H9 (cell line): ENCODE data around the gene GPR146. TPM values are rescaled to one million over a fixed set of nuclear protein-coding genes. Genes with fewer than 3 reads are reported as not detected.

Experiments used
- DNase-seq: peaks from one replicate; pipeline ENCODE4 v3.0.0-alpha.2; 2017
- H2AFZ ChIP-seq: one replicate; pipeline ENCODE4 v1.6.1; 2013; ENCODE audit warnings: mild to moderate bottlenecking, low read length, control low read depth, moderate library complexity
- H2AK5ac ChIP-seq: 2 replicates; pipeline ENCODE4 v1.6.1; 2013; ENCODE audit warnings: low read length, control low read depth, mixed read lengths; ENCODE audit not compliant: insufficient read length
- H2BK120ac ChIP-seq: one replicate; pipeline ENCODE4 v1.6.1; 2013; ENCODE audit warnings: low read depth, mild to moderate bottlenecking, low read length, control low read depth, inconsistent platforms; ENCODE audit not compliant: poor library complexity, severe bottlenecking
- H2BK12ac ChIP-seq: 2 replicates; pipeline ENCODE4 v1.6.1; 2013; ENCODE audit warnings: low read length, control low read depth, mixed read lengths, low read depth; ENCODE audit not compliant: insufficient read length
- H2BK15ac ChIP-seq: 2 replicates; pipeline ENCODE4 v1.6.1; 2013; ENCODE audit warnings: low read depth, low read length, control low read depth
- H2BK20ac ChIP-seq: one replicate; pipeline ENCODE4 v1.6.1; 2013; ENCODE audit warnings: low read depth, mild to moderate bottlenecking, low read length, control low read depth, inconsistent platforms; ENCODE audit not compliant: poor library complexity, severe bottlenecking
- H2BK5ac ChIP-seq: 2 replicates; pipeline ENCODE4 v1.6.1; 2013; ENCODE audit warnings: low read length, control low read depth, mixed read lengths; ENCODE audit not compliant: insufficient read length
- H3K14ac ChIP-seq: 2 replicates; pipeline ENCODE4 v1.6.1; 2013; ENCODE audit warnings: low read length, control low read depth; ENCODE audit not compliant: insufficient read depth
- H3K18ac ChIP-seq: 2 replicates; pipeline ENCODE4 v1.6.1; 2013; ENCODE audit warnings: low read depth, mild to moderate bottlenecking, mixed read lengths, low read length, control low read depth; ENCODE audit not compliant: insufficient read length
- H3K23ac ChIP-seq: 2 replicates; pipeline ENCODE4 v1.6.1; 2013; ENCODE audit warnings: low read length, control low read depth, mixed read lengths, low read depth; ENCODE audit not compliant: insufficient read length
- H3K23me2 ChIP-seq: 2 replicates; pipeline ENCODE4 v1.6.1; 2013; ENCODE audit warnings: low read depth, mild to moderate bottlenecking, mixed read lengths, low read length, control low read depth; ENCODE audit not compliant: insufficient read length, poor library complexity, severe bottlenecking
- H3K27ac ChIP-seq: 2 replicates; pipeline ENCODE4 v1.5.1; 2013; ENCODE audit warnings: low read length, control low read depth, mixed read lengths, low read depth; ENCODE audit not compliant: insufficient read length
- H3K27me3 ChIP-seq: 2 replicates; pipeline ENCODE4 v1.6.1; 2013; ENCODE audit warnings: low read length, control low read depth, inconsistent platforms; ENCODE audit not compliant: insufficient read depth
- H3K4ac ChIP-seq: 2 replicates; pipeline ENCODE4 v1.6.1; 2013; ENCODE audit warnings: low read depth, mild to moderate bottlenecking, control low read depth, inconsistent platforms, low read length, moderate library complexity
- H3K4me1 ChIP-seq: 2 replicates; pipeline ENCODE4 v1.6.1; 2013; ENCODE audit warnings: low read length, control low read depth, inconsistent platforms; ENCODE audit not compliant: insufficient read depth
- H3K4me2 ChIP-seq: 2 replicates; pipeline ENCODE4 v1.6.1; 2013; ENCODE audit warnings: low read length, control low read depth, mixed read lengths; ENCODE audit not compliant: insufficient read length, insufficient read depth
- H3K56ac ChIP-seq: 2 replicates; pipeline ENCODE4 v1.6.1; 2013; ENCODE audit warnings: low read depth, mild to moderate bottlenecking, mixed read lengths, low read length, control low read depth; ENCODE audit not compliant: insufficient read length
- H3K79me1 ChIP-seq: 2 replicates; pipeline ENCODE4 v1.6.1; 2013; ENCODE audit warnings: low read depth, mild to moderate bottlenecking, moderate library complexity, low read length, control low read depth, inconsistent platforms; ENCODE audit not compliant: insufficient read depth, poor library complexity, severe bottlenecking
- H3K79me2 ChIP-seq: 2 replicates; pipeline ENCODE4 v1.6.1; 2013; ENCODE audit warnings: low read length, control low read depth, inconsistent platforms; ENCODE audit not compliant: insufficient read depth
- H3K9ac ChIP-seq: 2 replicates; pipeline ENCODE4 v1.6.1; 2013; ENCODE audit warnings: low read length, control low read depth, mixed read lengths; ENCODE audit not compliant: insufficient read length; ENCODE audit errors: extremely low read depth
- H3K9me3 ChIP-seq: one replicate; pipeline ENCODE4 v1.6.1; 2013; ENCODE audit warnings: low read depth, low read length, inconsistent platforms; ENCODE audit not compliant: control insufficient read depth
- H3T11ph ChIP-seq: one replicate; pipeline ENCODE4 v1.6.1; 2013; ENCODE audit warnings: mild to moderate bottlenecking, low read length, control low read depth, inconsistent platforms
- H4K20me1 ChIP-seq: one replicate; pipeline ENCODE4 v1.6.1; 2013; ENCODE audit not compliant: control insufficient read depth, insufficient read length, insufficient read depth
- H4K5ac ChIP-seq: 2 replicates; pipeline ENCODE4 v1.6.1; 2013; ENCODE audit warnings: low read depth, mild to moderate bottlenecking, mixed read lengths, low read length, control low read depth; ENCODE audit not compliant: insufficient read length
- H4K8ac ChIP-seq: replicated peaks from 2 replicates; pipeline ENCODE4 v1.6.1; 2013; ENCODE audit warnings: low read length, control low read depth, mixed read lengths, low read depth; ENCODE audit not compliant: insufficient read length
- H4K91ac ChIP-seq: 2 replicates; pipeline ENCODE4 v1.6.1; 2013; ENCODE audit warnings: low read depth, mild to moderate bottlenecking, moderate library complexity, mixed read lengths, low read length, control low read depth; ENCODE audit not compliant: insufficient read length
- H3K27ac Mint-ChIP-seq, 3 experiments: 2 replicates in 2 of 3; 3 replicates in 1 of 3; pipeline ENCODE4 v1.8.0; 2020 to 2021; ENCODE audit warnings: mixed read lengths in 3 of 3, mild to moderate bottlenecking in 1 of 3, moderate library complexity in 1 of 3
- H3K27me3 Mint-ChIP-seq: 2 replicates; pipeline ENCODE4 v1.8.0; 2021; ENCODE audit warnings: low read depth, mild to moderate bottlenecking, moderate library complexity, mixed read lengths
- H3K36me3 Mint-ChIP-seq, 3 experiments: 2 replicates in 2 of 3; 3 replicates in 1 of 3; pipeline ENCODE4 v1.8.0; 2020 to 2021; ENCODE audit warnings: low read depth in 3 of 3, mixed read lengths in 3 of 3; ENCODE audit not compliant: insufficient read depth in 1 of 3
- H3K4me1 Mint-ChIP-seq, 2 experiments: 2 replicates each; pipeline ENCODE4 v1.8.0; 2020; ENCODE audit warnings: mixed read lengths in 2 of 2
- H3K4me3 Mint-ChIP-seq, 2 experiments: 2 replicates in 1 of 2; 3 replicates in 1 of 2; pipeline ENCODE4 v1.8.0; 2020 to 2021; ENCODE audit warnings: mild to moderate bottlenecking in 2 of 2, mixed read lengths in 2 of 2, moderate library complexity in 1 of 2
- H3K9me3 Mint-ChIP-seq, 2 experiments: 2 replicates in 1 of 2; 3 replicates in 1 of 2; pipeline ENCODE4 v1.8.0; 2020; ENCODE audit warnings: mild to moderate bottlenecking in 2 of 2, mixed read lengths in 2 of 2, moderate library complexity in 1 of 2
- CTCF ChIP-seq: fragments of 200-600 bp; sonication (generic); conservative IDR thresholded peaks from 3 replicates; pipeline ENCODE4 v1.8.0; 2021; ENCODE audit warnings: antibody characterized with exemption, mild to moderate bottlenecking
- WGBS: extraction: QIAGEN DNeasy Blood & Tissue Kit; methylation state at CpG from one replicate; pipeline ENCODE4 v1.1.7; 2013; ENCODE audit warnings: missing lambda C conversion rate, low lambda C conversion rate, mixed read lengths; ENCODE audit not compliant: insufficient read length; ENCODE audit errors: extremely low coverage; 5-methylcytosine and 5-hydroxymethylcytosine counted together
- total RNA-seq: library from RNA; stranded (reverse); gene quantifications from 2 replicates; pipeline ENCODE4 v1.2.1, GENCODE V29; 2021

Gene GPR146
- total RNA-seq, 1 experiment from 2014 or later, result 1.4 TPM

GRCh38 chr7:1052031-1052818 lies 7.9 kb downstream of the GPR146 start:
- H2AK5ac ChIP-seq, result no peak overlapping the region
- 0 out of 2 replicates have a peak, but pooled peaks cover 1% of the 10 kb centered on the region for H3K79me2 ChIP-seq
- H3K36me3 Mint-ChIP-seq, result no peaks in the 10 kb centered on the region
- peaks cover 6% of the 10 kb centered on the region; the same call in 1 of the 2 replicates for H3K4me1 ChIP-seq
- no CpG with 5 or more reads among the region's 20 CpGs for WGBS
- H2AFZ ChIP-seq, result no peak overlapping the region
- H2BK15ac ChIP-seq, result no peak overlapping the region
- no peaks in the 10 kb centered on the region for H3K27me3 ChIP-seq
- peak overlapping the region; percentile 34 to 67 (median 65); a peak in 2 of 7 replicates for H3K27ac Mint-ChIP-seq
- H3K18ac ChIP-seq, result no peak overlapping the region
- no peak overlapping the region; a peak in 1 of 5 replicates for H3K4me3 Mint-ChIP-seq
- H3K56ac ChIP-seq, result no peak overlapping the region
- TF ChIP-seq CTCF, result no peak
- H4K20me1 ChIP-seq, result no peaks in the 10 kb centered on the region
- peak overlapping the region; percentile 40 for H4K91ac ChIP-seq
- H3K4me2 ChIP-seq, result no peak overlapping the region
- no peak for DNase-seq
- H3K23ac ChIP-seq, result no peak overlapping the region
- no peak overlapping the region for H3K27ac ChIP-seq
- no peak overlapping the region for H2BK20ac ChIP-seq
- no peaks in the 10 kb centered on the region for H3K23me2 ChIP-seq
- peak overlapping the region; percentile 36; the same call in 1 of the 2 replicates for H3K14ac ChIP-seq
- no peak overlapping the region for H3T11ph ChIP-seq
- no peaks in the 10 kb centered on the region for H3K9me3 ChIP-seq
- H4K5ac ChIP-seq, result no peak overlapping the region
- no peak overlapping the region for H2BK12ac ChIP-seq
- H3K79me1 ChIP-seq, result no peaks in the 10 kb centered on the region
- no peaks in the 10 kb centered on the region; a peak in 1 of 5 replicates for H3K9me3 Mint-ChIP-seq
- no peaks in the 10 kb centered on the region for H3K27me3 Mint-ChIP-seq
- no peak overlapping the region for H4K8ac ChIP-seq
- no peak overlapping the region for H2BK120ac ChIP-seq
- H3K4me1 Mint-ChIP-seq, result peaks cover 21 to 45% of the 10 kb centered on the region in 2 experiments
- H2BK5ac ChIP-seq, result no peak overlapping the region
- no peak overlapping the region for H3K9ac ChIP-seq
- H3K4ac ChIP-seq, result no peak overlapping the region; the same call in 1 of the 2 replicates
